Occipital lobe (tissue), 3 donors: Measurements from ENCODE around the gene COMMD4. TPM values are rescaled to one million over a fixed set of nuclear protein-coding genes. Genes with fewer than 3 reads are reported as not detected.
"Not testable (repeated sequence)": the region's sequence is repeated elsewhere in the genome, so short reads cannot be mapped to it uniquely, and the experiment has no call there.

Source experiments
- DNase-seq: peaks from one replicate; lab custom pipeline; 2025; lab: John Stamatoyannopoulos, UW
- small RNA-seq: library from RNA; depleted of rRNA; stranded (forward); fragments of <200 nt; gene quantifications from one replicate; pipeline ENCODE3, GENCODE V24; 2014
- total RNA-seq: library from RNA; depleted of rRNA; stranded (reverse); fragments of >200 nt; gene quantifications from one replicate; pipeline ENCODE4 v1.2.3, GENCODE V29; 2014

The COMMD4 gene
- total RNA-seq, 1 donor from 2014 or later = 17.5 TPM

DNA sequence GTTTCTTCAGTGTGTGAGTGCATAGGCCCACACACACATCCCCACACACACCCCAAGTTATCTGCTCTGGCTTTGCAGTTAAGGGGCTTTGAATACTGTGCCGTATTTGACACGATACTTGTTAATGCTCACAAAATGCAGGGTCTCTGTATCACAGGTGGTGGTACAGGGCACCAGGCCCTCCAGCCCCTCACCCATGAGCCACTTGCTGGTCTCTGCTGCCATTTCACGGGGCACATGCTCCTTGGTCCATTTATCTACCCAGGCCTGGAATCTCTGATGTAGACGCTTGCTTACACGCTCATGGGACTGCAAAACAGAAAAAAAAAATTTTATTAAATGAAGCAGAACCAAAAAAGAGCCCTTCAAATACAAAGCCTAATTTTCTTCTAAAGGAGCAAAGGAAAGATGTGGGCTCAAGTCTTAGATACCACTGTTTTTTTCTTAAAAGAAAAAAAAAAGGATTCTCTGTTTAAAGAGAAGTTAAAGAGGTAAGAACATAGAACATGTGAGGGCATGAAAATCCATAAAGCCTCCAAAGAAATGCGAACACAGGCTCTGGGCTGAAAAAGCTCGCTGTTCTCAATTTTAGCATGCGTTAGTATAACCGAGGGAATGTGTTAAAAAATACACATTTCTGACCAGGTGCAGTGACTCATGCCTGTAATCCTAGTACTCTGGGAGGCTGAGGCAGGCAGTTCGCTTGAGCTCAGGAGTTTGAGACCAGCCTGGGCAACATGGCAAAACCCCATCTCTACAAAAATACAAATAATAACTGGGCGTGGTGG, 36.2 kb downstream of the COMMD4 start:
- DNase-seq = no peak

DNA sequence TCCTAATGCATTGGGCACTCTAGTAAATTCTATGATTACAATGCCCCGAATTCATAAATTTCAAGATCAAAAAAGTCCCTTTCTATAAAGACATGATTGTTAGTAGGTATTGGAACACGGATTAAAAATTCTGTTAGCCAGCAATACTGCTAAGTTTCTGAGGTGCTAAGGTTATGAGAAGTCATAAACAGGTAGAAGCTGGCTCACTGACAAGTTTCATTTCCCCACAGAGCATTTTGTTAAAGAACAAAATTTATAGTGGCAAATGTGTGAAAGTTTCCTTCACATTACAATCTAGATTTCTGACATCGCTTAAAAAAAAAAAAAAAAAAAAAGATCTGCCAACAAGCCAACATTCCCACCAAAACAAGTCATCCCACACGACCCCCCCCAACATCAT, 44.9 kb downstream of the COMMD4 start:
- DNase-seq = no peak

DNA sequence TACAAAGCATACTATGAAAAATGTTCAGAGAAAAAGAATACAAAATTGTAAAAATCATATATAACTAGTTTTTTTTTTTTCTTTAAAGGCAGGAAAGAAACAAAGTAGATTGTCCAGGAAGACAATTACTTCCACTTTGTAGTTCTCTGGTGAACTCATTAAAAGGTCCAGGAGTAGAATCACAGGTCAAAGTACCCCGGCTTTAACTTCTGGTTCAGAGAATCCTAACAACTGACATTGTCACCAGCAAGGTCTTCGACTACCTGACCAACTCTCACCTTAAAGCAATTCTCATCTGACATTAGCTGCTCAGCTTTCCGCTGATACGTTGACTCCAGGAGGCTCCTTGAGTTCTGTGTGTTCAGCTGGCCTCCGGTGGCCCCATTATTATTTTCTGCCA, 48.1 kb downstream of the COMMD4 start:
- DNase-seq = not testable (repeated sequence)

Small RNA genes lying within 50 kb of the gene (small RNA-seq; reads per million reads assigned to genes)
- not detected for gene RN7SL327P

Other genes starting within 250 kb of the COMMD4 start
- 0.31 TPM for gene C15orf39, start 134.2 kb upstream of the COMMD4 start, total RNA-seq
- gene GOLGA6C, start 77.7 kb upstream of the COMMD4 start, total RNA-seq = not detected
- not detected for gene GOLGA6D, start 53.2 kb upstream of the COMMD4 start, total RNA-seq
- gene NEIL1, start 11.0 kb downstream of the COMMD4 start, total RNA-seq = 26.2 TPM
- 70.3 TPM for gene MAN2C1, start 32.5 kb downstream of the COMMD4 start, total RNA-seq
- 34.8 TPM for gene SIN3A, start 115.6 kb downstream of the COMMD4 start, total RNA-seq
- gene PTPN9, start 243.3 kb downstream of the COMMD4 start, total RNA-seq = 29.3 TPM